GM19397 (cell line): ENCODE measurements around the gene PRKAR2B.
"Not testable (repeated sequence)": the region's sequence is repeated elsewhere in the genome, so short reads cannot be mapped to it uniquely, and the experiment has no call there.

Source experiments
- ATAC-seq: cut with Tn5 transposase; IDR thresholded peaks from one replicate; pipeline ENCODE4 v1.9.1; 2021; ENCODE audit warnings: mild to moderate bottlenecking, moderate library complexity; ENCODE audit not compliant: unreplicated experiment

Gene PRKAR2B

GRCh38 chr7:107026166-107026565 lies 18.3 kb upstream of the PRKAR2B start:
- ATAC-seq = no peak

- ATAC-seq = no peak
Measured at GRCh38 chr7:107027208-107027607, 17.3 kb upstream of the PRKAR2B start.

- ATAC-seq = no peak
Measured at GRCh38 chr7:107029061-107029763, 15.3 kb upstream of the PRKAR2B start.

GRCh38 chr7:107029764-107030286 lies 14.7 kb upstream of the PRKAR2B start:
- ATAC-seq = no peak

- no peak for ATAC-seq
Measured at GRCh38 chr7:107032050-107032449, 12.5 kb upstream of the PRKAR2B start.

GRCh38 chr7:107032720-107033438 lies 11.6 kb upstream of the PRKAR2B start:
- no peak for ATAC-seq

- no peak for ATAC-seq
Measured at GRCh38 chr7:107034553-107034952, 10.0 kb upstream of the PRKAR2B start.

- no peak for ATAC-seq
Measured at GRCh38 chr7:107035446-107035845, 9.1 kb upstream of the PRKAR2B start.

- ATAC-seq = no peak
Measured at GRCh38 chr7:107036535-107036934, 8.0 kb upstream of the PRKAR2B start.

- ATAC-seq = no peak
Measured at GRCh38 chr7:107037717-107038603, 6.5 kb upstream of the PRKAR2B start.

- ATAC-seq = no peak
Measured at GRCh38 chr7:107039199-107039900, 5.2 kb upstream of the PRKAR2B start.

- no peak for ATAC-seq
Measured at GRCh38 chr7:107041097-107041496, 3.4 kb upstream of the PRKAR2B start.

- not testable (repeated sequence) for ATAC-seq
Measured at GRCh38 chr7:107041764-107042163, 2.7 kb upstream of the PRKAR2B start.

GRCh38 chr7:107042326-107042910 lies 2.1 kb upstream of the PRKAR2B start:
- not testable (repeated sequence) for ATAC-seq

GRCh38 chr7:107043491-107043890 lies 1.0 kb upstream of the PRKAR2B start:
- ATAC-seq = no peak

- no peak for ATAC-seq
Measured at GRCh38 chr7:107043921-107044346, 571 bp upstream of the PRKAR2B start.

- ATAC-seq = no peak
Measured at GRCh38 chr7:107045195-107045960, 873 bp downstream of the PRKAR2B start.

- no peak for ATAC-seq
Measured at GRCh38 chr7:107045980-107046379, 1.5 kb downstream of the PRKAR2B start.

GRCh38 chr7:107046491-107047259 lies 2.2 kb downstream of the PRKAR2B start:
- no peak for ATAC-seq
